Caco-2 (cell line): ENCODE measurements around the gene GRXCR2. TPM values are rescaled to one million over a fixed set of nuclear protein-coding genes. Genes with fewer than 3 reads are reported as not detected.

Source experiments
- BruUV-seq: library from RNA; stranded (reverse); fragments of 400-500 nt; replicated peaks from 2 replicates; lab custom pipeline; 2021; lab: Mats Ljungman, UMichigan
- CTCF ChIA-PET: fragments of 300-600 bp; sonication (Branson Sonifier 250); formaldehyde crosslinking; loops from one replicate; lab custom pipeline; 2022; ENCODE audit warnings: antibody characterized with exemption; lab: Charles Lee
- POLR2A ChIA-PET: fragments of 300-600 bp; sonication (Branson Sonifier 250); formaldehyde crosslinking; loops from one replicate; lab custom pipeline; 2022; ENCODE audit warnings: antibody characterized with exemption; lab: Charles Lee
- DNase-seq, 2 experiments: peaks; one replicate each; pipeline versions ENCODE4 v3.0.0 to v3.0.0-alpha.2; 2020 to 2022
- H3K27me3 ChIP-seq: replicated peaks from 2 replicates; pipeline ENCODE4 v1.6.0; 2011; ENCODE audit warnings: low read length; ENCODE audit not compliant: control insufficient read depth, insufficient read depth
- H3K36me3 ChIP-seq: 2 replicates; pipeline ENCODE4 v1.5.1; 2011; ENCODE audit warnings: low read length; ENCODE audit not compliant: control insufficient read depth, insufficient read depth
- H3K4me1 ChIP-seq: fragments of 250-450 bp; sonication (Bioruptor Pico); 2 replicates; pipeline ENCODE4 v1.5.1; 2020; ENCODE audit warnings: mild to moderate bottlenecking
- H3K4me3 ChIP-seq: 2 replicates; pipeline ENCODE4 v1.5.1; 2011; ENCODE audit warnings: low read depth, mild to moderate bottlenecking, control low read depth, low read length
- H3K9me3 ChIP-seq: fragments of 250-450 bp; sonication (Bioruptor Pico); 2 replicates; pipeline ENCODE4 v1.5.1; 2020; ENCODE audit warnings: mild to moderate bottlenecking, moderate library complexity
- H3K27ac Mint-ChIP-seq: one replicate; pipeline ENCODE4 v1.8.0; 2022; ENCODE audit warnings: mixed read lengths; ENCODE audit not compliant: unreplicated experiment
- H3K27me3 Mint-ChIP-seq: one replicate; pipeline ENCODE4 v1.8.0; 2022; ENCODE audit warnings: mixed read lengths; ENCODE audit not compliant: insufficient read depth, unreplicated experiment
- H3K36me3 Mint-ChIP-seq: one replicate; pipeline ENCODE4 v1.8.0; 2022; ENCODE audit warnings: mild to moderate bottlenecking, mixed read lengths; ENCODE audit not compliant: insufficient read depth, unreplicated experiment
- H3K4me1 Mint-ChIP-seq: one replicate; pipeline ENCODE4 v1.8.0; 2022; ENCODE audit warnings: low read depth, mixed read lengths; ENCODE audit not compliant: unreplicated experiment
- H3K4me3 Mint-ChIP-seq: one replicate; pipeline ENCODE4 v1.8.0; 2022; ENCODE audit warnings: mild to moderate bottlenecking, moderate library complexity, mixed read lengths; ENCODE audit not compliant: unreplicated experiment
- H3K9me3 Mint-ChIP-seq: one replicate; pipeline ENCODE4 v1.8.0; 2022; ENCODE audit warnings: mixed read lengths; ENCODE audit not compliant: unreplicated experiment
- CTCF ChIP-seq, 2 experiments: fragments of 200-600 bp in 1 of 2; IDR thresholded peaks; 1 replicate in 1 of 2; 2 replicates in 1 of 2; pipeline versions ENCODE4 v1.5.1 to v1.8.0; 2011 to 2022; ENCODE audit warnings: antibody characterized with exemption in 1 of 2, control low read depth in 1 of 2, inconsistent platforms in 1 of 2, low read depth in 1 of 2, low read length in 1 of 2, mild to moderate bottlenecking in 1 of 2, moderate library complexity in 1 of 2; ENCODE audit not compliant: insufficient read depth in 1 of 2, severe bottlenecking in 1 of 2, unreplicated experiment in 1 of 2
- intact Hi-C: fragments of 100-400 bp; cut with micrococcal nuclease; formaldehyde crosslinking; loops from one replicate; pipeline ENCODE4 v1.10.0; 2022; ENCODE audit not compliant: unreplicated experiment
- total RNA-seq: library from RNA; stranded (reverse); gene quantifications from 2 replicates; pipeline ENCODE4 v1.2.3, GENCODE V29; 2022

Gene GRXCR2
- total RNA-seq, 1 experiment from 2014 or later, result not detected

DNA sequence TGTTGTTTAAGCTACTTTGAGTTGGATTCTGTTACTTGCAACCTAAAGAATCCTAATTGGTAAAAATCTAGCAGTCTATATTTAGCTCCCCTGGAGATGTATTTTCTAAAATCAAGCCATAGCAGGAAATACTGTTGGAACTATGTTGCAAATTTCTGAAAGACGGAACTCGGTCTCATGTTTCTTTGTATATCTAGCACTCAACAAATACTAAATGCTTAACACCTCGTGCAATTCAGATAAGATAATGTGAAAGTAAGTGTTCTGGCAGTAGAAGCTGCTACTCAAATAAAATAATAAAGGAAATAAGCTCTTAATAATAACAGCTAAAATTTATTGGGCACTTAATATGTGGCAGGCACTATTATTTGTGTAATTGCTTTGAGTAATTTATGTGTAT lies 26.7 kb downstream of the GRXCR2 start:
- DNase-seq, result no peak
- no peaks in the 10 kb centered on the region for H3K9me3 Mint-ChIP-seq
- Histone ChIP-seq H3K9me3 (no peaks in the 10 kb centered on the region), H3K36me3 (no peaks in the 10 kb centered on the region), H3K4me3 (no peak overlapping the region), H3K27me3 (no peaks in the 10 kb centered on the region), H3K4me1 (no peaks in the 10 kb centered on the region)
- CTCF ChIA-PET, result no interaction called here
- no peak overlapping the region for H3K4me3 Mint-ChIP-seq
- H3K27ac Mint-ChIP-seq, result no peak overlapping the region
- H3K36me3 Mint-ChIP-seq, result no peaks in the 10 kb centered on the region
- no peak for TF ChIP-seq CTCF (IDR thresholded peaks at IDR 0.05; ENCODE audit: insufficient read depth in 1 of 2, low read depth in 1 of 2, low read length in 1 of 2, severe bottlenecking in 1 of 2, unreplicated experiment in 1 of 2)
- no peaks in the 10 kb centered on the region for H3K27me3 Mint-ChIP-seq
- POLR2A ChIA-PET, result no interaction called here
- intact Hi-C loops, result no loop called here
- no TSS peak for BruUV-seq
- no peaks in the 10 kb centered on the region for H3K4me1 Mint-ChIP-seq

- BruUV-seq, result no TSS peak
- H3K9me3 ChIP-seq, result no peaks in the 10 kb centered on the region
- no peaks in the 10 kb centered on the region for H3K27me3 Mint-ChIP-seq
- H3K4me3 ChIP-seq, result no peak overlapping the region
- CTCF ChIA-PET, result no interaction called here
- intact Hi-C loops, result no loop called here
- peaks cover under 1% of the 10 kb centered on the region for H3K4me1 ChIP-seq
- POLR2A ChIA-PET, result no interaction called here
- H3K36me3 ChIP-seq, result no peaks in the 10 kb centered on the region
- no peak for DNase-seq
- TF ChIP-seq CTCF (IDR thresholded peaks at IDR 0.05; ENCODE audit: insufficient read depth in 1 of 2, low read depth in 1 of 2, low read length in 1 of 2, severe bottlenecking in 1 of 2, unreplicated experiment in 1 of 2), result no peak
- no peak overlapping the region for H3K27ac Mint-ChIP-seq
- peaks cover 7% of the 10 kb centered on the region for H3K4me1 Mint-ChIP-seq
- no peaks in the 10 kb centered on the region for H3K27me3 ChIP-seq
- no peaks in the 10 kb centered on the region for H3K9me3 Mint-ChIP-seq
- no peak overlapping the region for H3K4me3 Mint-ChIP-seq
- H3K36me3 Mint-ChIP-seq, result peaks cover 5% of the 10 kb centered on the region
These were observed 31.5 kb downstream of the GRXCR2 start for GRCh38 chr5:145841299-145841698.

DNA sequence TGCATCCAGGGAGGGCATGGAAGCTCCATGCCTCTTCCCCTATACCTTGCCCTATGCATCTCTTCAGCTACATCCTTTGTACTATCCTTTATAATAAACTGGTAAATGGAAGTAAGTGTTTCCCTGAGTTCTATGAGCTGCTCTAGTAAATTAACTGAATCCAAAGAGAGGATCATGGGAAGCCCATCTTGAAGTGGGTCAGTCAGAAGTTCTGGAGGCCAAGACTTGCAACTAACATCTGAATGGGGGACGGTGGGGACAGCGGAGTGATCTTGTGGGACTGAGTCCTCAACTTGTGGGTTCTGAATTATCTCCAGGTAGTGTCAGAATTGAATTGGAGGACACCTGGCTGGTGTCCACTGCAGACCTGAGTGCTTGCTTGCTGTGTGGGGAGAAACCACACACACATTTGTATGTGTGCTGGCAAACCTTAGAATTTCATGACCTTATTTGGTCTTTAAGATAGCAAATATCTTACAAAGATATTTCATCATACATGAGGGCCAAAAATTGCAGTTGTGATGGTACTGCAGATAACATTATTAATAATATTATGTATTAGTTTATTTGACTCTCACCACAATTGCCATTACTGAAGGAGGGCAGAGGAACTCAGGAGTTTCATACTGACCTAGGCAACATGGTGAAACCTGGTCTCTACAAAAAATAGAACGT lies 32.2 kb downstream of the GRXCR2 start:
- H3K36me3 ChIP-seq, result no peaks in the 10 kb centered on the region
- TF ChIP-seq CTCF (IDR thresholded peaks at IDR 0.05; ENCODE audit: insufficient read depth in 1 of 2, low read depth in 1 of 2, low read length in 1 of 2, severe bottlenecking in 1 of 2, unreplicated experiment in 1 of 2), result no peak
- peaks cover 5% of the 10 kb centered on the region for H3K36me3 Mint-ChIP-seq
- peaks cover 7% of the 10 kb centered on the region for H3K4me1 ChIP-seq
- H3K4me1 Mint-ChIP-seq, result peaks cover 7% of the 10 kb centered on the region
- no peak overlapping the region for H3K27ac Mint-ChIP-seq
- no peak for DNase-seq
- no TSS peak for BruUV-seq
- POLR2A ChIA-PET, result no interaction called here
- no peaks in the 10 kb centered on the region for H3K27me3 Mint-ChIP-seq
- H3K4me3 ChIP-seq, result no peak overlapping the region
- H3K9me3 Mint-ChIP-seq, result no peaks in the 10 kb centered on the region
- no peaks in the 10 kb centered on the region for H3K27me3 ChIP-seq
- CTCF ChIA-PET, result no interaction called here
- intact Hi-C loops, result no loop called here
- no peaks in the 10 kb centered on the region for H3K9me3 ChIP-seq
- no peak overlapping the region for H3K4me3 Mint-ChIP-seq
